Smooth muscle cell (in vitro differentiated cells): Measurements from ENCODE around the gene RHOT2. TPM values are rescaled to one million over a fixed set of nuclear protein-coding genes. Genes with fewer than 3 reads are reported as not detected.
A peak's percentile ranks its signal among the peaks of the same experiment; 100 is the strongest.

ENCODE experiments used
- DNase-seq: peaks from one replicate; lab custom pipeline; 2025; ENCODE audit not compliant: unreplicated experiment; lab: John Stamatoyannopoulos, UW
- H2AFZ ChIP-seq: fragments of 200-600 bp; sonication (generic); 2 replicates; pipeline ENCODE4 v1.6.0; 2016; ENCODE audit warnings: antibody characterized with exemption, low read depth, mild to moderate bottlenecking
- H3F3A ChIP-seq: fragments of 200-600 bp; sonication (generic); 2 replicates; pipeline ENCODE4 v1.6.0; 2017; ENCODE audit warnings: antibody characterized with exemption, low read depth
- H3K27ac ChIP-seq: fragments of 200-600 bp; sonication (generic); 2 replicates; pipeline ENCODE4 v1.5.1; 2016; ENCODE audit warnings: low read depth, mild to moderate bottlenecking
- H3K27me3 ChIP-seq: fragments of 200-600 bp; sonication (generic); 2 replicates; pipeline ENCODE4 v1.6.1; 2016; ENCODE audit warnings: low read depth, mild to moderate bottlenecking
- H3K36me3 ChIP-seq: fragments of 200-600 bp; sonication (generic); 2 replicates; pipeline ENCODE4 v1.5.1; 2016; ENCODE audit warnings: low read depth
- H3K4me1 ChIP-seq: fragments of 200-600 bp; sonication (generic); 2 replicates; pipeline ENCODE4 v1.5.1; 2016; ENCODE audit warnings: low read depth
- H3K4me2 ChIP-seq: fragments of 200-600 bp; sonication (generic); 2 replicates; pipeline ENCODE4 v1.6.0; 2016; ENCODE audit warnings: mild to moderate bottlenecking
- H3K4me3 ChIP-seq: fragments of 200-600 bp; sonication (generic); 2 replicates; pipeline ENCODE4 v1.5.1; 2016; ENCODE audit warnings: mild to moderate bottlenecking
- H3K79me2 ChIP-seq: fragments of 200-600 bp; sonication (generic); 2 replicates; pipeline ENCODE4 v1.6.0; 2016; ENCODE audit warnings: low read depth, mild to moderate bottlenecking
- H3K9ac ChIP-seq: fragments of 200-600 bp; sonication (generic); 2 replicates; pipeline ENCODE4 v1.6.0; 2016; ENCODE audit warnings: low read depth
- H3K9me3 ChIP-seq: fragments of 200-600 bp; sonication (generic); replicated peaks from 2 replicates; pipeline ENCODE4 v1.5.1; 2016; ENCODE audit warnings: low read depth
- H4K20me1 ChIP-seq: fragments of 200-600 bp; sonication (generic); 2 replicates; pipeline ENCODE4 v1.6.0; 2016; ENCODE audit warnings: low read depth
- CTCF ChIP-seq: fragments of 200-600 bp; sonication (generic); IDR thresholded peaks from 2 replicates; pipeline ENCODE4 v1.5.1; 2017; ENCODE audit warnings: borderline replicate concordance, mild to moderate bottlenecking, antibody characterized with exemption; ENCODE audit not compliant: insufficient read depth, poor library complexity, severe bottlenecking
- WGBS: methylation state at CpG from one replicate; pipeline ENCODE4 v1.1.7; 2016; ENCODE audit warnings: low lambda C conversion rate; 5-methylcytosine and 5-hydroxymethylcytosine counted together
- polyA plus RNA-seq: library from polyadenylated mRNA; unstranded; fragments of >200 nt; fragmentation: Nextera tagmentation; extraction: Ambion mirVana; gene quantifications from 2 replicates; pipeline ENCODE4 v1.2.1, GENCODE V29; 2016
- total RNA-seq: library from RNA; depleted of rRNA; stranded (reverse); fragments of >200 nt; gene quantifications from 2 replicates; pipeline ENCODE4 v1.2.3, GENCODE V29; 2014

The RHOT2 gene
- total and polyA plus RNA-seq, 2 experiments from 2014 or later = 41.4 to 148 TPM

GRCh38 chr16:676565-676902, 8.6 kb downstream of the RHOT2 start:
- TF ChIP-seq CTCF = no peak
- H3K4me3 ChIP-seq = no peak overlapping the region
- 95% methylated on average over 17 of the region's 21 CpGs for WGBS
- H3K9me3 ChIP-seq = no peaks in the 10 kb centered on the region
- no peak overlapping the region for H3K27ac ChIP-seq
- peaks cover 28% of the 10 kb centered on the region for H4K20me1 ChIP-seq
- no peak overlapping the region for H2AFZ ChIP-seq
- H3K9ac ChIP-seq = no peak overlapping the region
- H3K27me3 ChIP-seq = no peaks in the 10 kb centered on the region
- H3K4me1 ChIP-seq = peaks cover 14% of the 10 kb centered on the region
- H3K4me2 ChIP-seq = no peak overlapping the region
- H3K36me3 ChIP-seq = no peaks in the 10 kb centered on the region
- H3F3A ChIP-seq = peaks cover 4% of the 10 kb centered on the region
- H3K79me2 ChIP-seq = peaks cover 10% of the 10 kb centered on the region
- no peak for DNase-seq

- 89% methylated on average over 19 of the region's 23 CpGs for WGBS
- Histone ChIP-seq H3K4me1 (peaks cover 15% of the 10 kb centered on the region), H3K4me3 (no peak overlapping the region), H3K27me3 (no peaks in the 10 kb centered on the region), H2AFZ (no peak overlapping the region), H3K4me2 (no peak overlapping the region), H3K9me3 (no peaks in the 10 kb centered on the region), H3K27ac (no peak overlapping the region), H3F3A (peaks cover 4% of the 10 kb centered on the region), H4K20me1 (peaks cover 31% of the 10 kb centered on the region), H3K79me2 (peaks cover 14% of the 10 kb centered on the region), H3K9ac (no peak overlapping the region), H3K36me3 (no peaks in the 10 kb centered on the region)
- no peak for DNase-seq
- no peak for TF ChIP-seq CTCF
Observed at GRCh38 chr16:676913-677312, 9.0 kb downstream of the RHOT2 start.

GRCh38 chr16:677316-678190, 9.6 kb downstream of the RHOT2 start:
- Histone ChIP-seq H3K36me3 (no peaks in the 10 kb centered on the region), H3F3A (peaks cover 4% of the 10 kb centered on the region), H3K4me1 (peaks cover 15% of the 10 kb centered on the region), H3K4me3 (no peak overlapping the region), H3K79me2 (peaks cover 20% of the 10 kb centered on the region), H4K20me1 (peaks cover 31% of the 10 kb centered on the region), H3K9ac (no peak overlapping the region), H3K9me3 (no peaks in the 10 kb centered on the region), H3K27ac (no peak overlapping the region), H3K27me3 (no peaks in the 10 kb centered on the region), H2AFZ (no peak overlapping the region), H3K4me2 (no peak overlapping the region)
- DNase-seq = no peak
- no peak for TF ChIP-seq CTCF
- WGBS = 94% methylated on average over 45 of the region's 57 CpGs

DNA sequence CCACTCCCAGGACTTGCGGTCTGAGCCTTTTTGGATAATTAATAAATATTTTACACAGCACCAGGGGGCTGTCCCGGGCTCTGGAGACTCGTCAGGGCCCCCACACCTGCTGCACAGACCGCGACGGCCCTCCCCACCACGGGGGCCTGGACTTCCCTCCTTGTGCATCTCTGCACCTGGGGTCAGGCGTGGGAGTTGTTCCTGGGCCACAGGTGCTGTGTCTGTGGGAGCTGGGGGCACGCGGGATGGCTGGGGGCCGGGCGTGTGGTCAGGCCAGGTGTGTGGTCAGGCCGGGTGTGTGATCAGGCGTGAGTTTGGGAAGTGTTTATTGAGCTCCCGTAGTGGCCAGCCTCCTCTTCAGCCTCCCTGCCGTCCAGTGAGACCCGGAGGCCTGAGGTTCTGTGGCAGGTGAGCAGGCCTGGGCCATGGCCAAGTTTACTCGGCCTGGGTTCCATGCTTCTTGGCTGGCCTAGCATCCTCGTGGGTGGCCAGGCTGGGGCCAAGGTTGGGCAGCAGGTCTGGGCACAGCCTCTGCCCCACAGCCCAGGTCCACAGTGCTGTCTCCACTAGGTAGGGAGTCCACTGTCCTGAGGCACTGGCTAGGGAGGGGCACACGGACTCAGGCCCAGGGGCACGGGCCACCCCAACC, 10.4 kb downstream of the RHOT2 start:
- WGBS = 95% methylated on average over 19 of the region's 21 CpGs
- Histone ChIP-seq H3K27ac (no peak overlapping the region), H3K4me1 (peaks cover 20% of the 10 kb centered on the region), H3K4me3 (no peak overlapping the region), H3F3A (peaks cover 4% of the 10 kb centered on the region), H3K36me3 (no peaks in the 10 kb centered on the region), H3K27me3 (no peaks in the 10 kb centered on the region), H3K4me2 (peak overlapping the region; percentile 83), H3K9me3 (no peaks in the 10 kb centered on the region), H4K20me1 (peaks cover 37% of the 10 kb centered on the region), H3K9ac (no peak overlapping the region), H3K79me2 (peaks cover 28% of the 10 kb centered on the region), H2AFZ (no peak overlapping the region)
- TF ChIP-seq CTCF = no peak
- no peak for DNase-seq
